ENCODE results near the gene USP25.

GRCh38 chr21:15740383-15740782 is 10.6 kb downstream of the USP25 start:
- TF ChIP-seq, protein P1, sequence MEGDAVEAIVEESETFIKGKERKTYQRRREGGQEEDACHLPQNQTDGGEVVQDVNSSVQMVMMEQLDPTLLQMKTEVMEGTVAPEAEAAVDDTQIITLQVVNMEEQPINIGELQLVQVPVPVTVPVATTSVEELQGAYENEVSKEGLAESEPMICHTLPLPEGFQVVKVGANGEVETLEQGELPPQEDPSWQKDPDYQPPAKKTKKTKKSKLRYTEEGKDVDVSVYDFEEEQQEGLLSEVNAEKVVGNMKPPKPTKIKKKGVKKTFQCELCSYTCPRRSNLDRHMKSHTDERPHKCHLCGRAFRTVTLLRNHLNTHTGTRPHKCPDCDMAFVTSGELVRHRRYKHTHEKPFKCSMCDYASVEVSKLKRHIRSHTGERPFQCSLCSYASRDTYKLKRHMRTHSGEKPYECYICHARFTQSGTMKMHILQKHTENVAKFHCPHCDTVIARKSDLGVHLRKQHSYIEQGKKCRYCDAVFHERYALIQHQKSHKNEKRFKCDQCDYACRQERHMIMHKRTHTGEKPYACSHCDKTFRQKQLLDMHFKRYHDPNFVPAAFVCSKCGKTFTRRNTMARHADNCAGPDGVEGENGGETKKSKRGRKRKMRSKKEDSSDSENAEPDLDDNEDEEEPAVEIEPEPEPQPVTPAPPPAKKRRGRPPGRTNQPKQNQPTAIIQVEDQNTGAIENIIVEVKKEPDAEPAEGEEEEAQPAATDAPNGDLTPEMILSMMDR (conservative IDR thresholded peaks at IDR 0.05): no peak
- no peak for TF ChIP-seq EZH2 (IDR thresholded peaks at IDR 0.05; ENCODE audit: low read depth)

Data from PC-9 (cell line).